ENCODE measurements around the gene PEX12.
"Not testable (repeated sequence)": the region's sequence is repeated elsewhere in the genome, so short reads cannot be mapped to it uniquely, and the experiment has no call there.

PEX12 gene

GRCh38 chr17:35578197-35578928, at the start of gene PEX12:
Gene PEX12 (minus strand): TSS chr17:35578571. CDS start chr17:35578021, 550 bp downstream.
- peak; percentile 90 for DNase-seq (ENCODE audit: low read depth, low spot score)

- DNase-seq (ENCODE audit: low read depth, low spot score) = no peak
These were observed 49.0 kb upstream of the PEX12 start for GRCh38 chr17:35627417-35627816.

- no peak for DNase-seq (ENCODE audit: low read depth, low spot score)
These were observed 43.4 kb upstream of the PEX12 start for GRCh38 chr17:35621768-35622167.

- DNase-seq (ENCODE audit: low read depth, low spot score) = no peak
These were observed 40.3 kb upstream of the PEX12 start for GRCh38 chr17:35618628-35619027.

- DNase-seq (ENCODE audit: low read depth, low spot score) = no peak
These were observed 39.1 kb upstream of the PEX12 start for GRCh38 chr17:35617505-35617904.

- DNase-seq (ENCODE audit: low read depth, low spot score) = no peak
These were observed 38.2 kb upstream of the PEX12 start for GRCh38 chr17:35616536-35616935.

GRCh38 chr17:35614810-35615209, 36.4 kb upstream of the PEX12 start:
- no peak for DNase-seq (ENCODE audit: low read depth, low spot score)

GRCh38 chr17:35612924-35613521, 34.7 kb upstream of the PEX12 start:
- DNase-seq (ENCODE audit: low read depth, low spot score) = peak; percentile 70

- not testable (repeated sequence) for DNase-seq (ENCODE audit: low read depth, low spot score)
These were observed 32.4 kb upstream of the PEX12 start for GRCh38 chr17:35610746-35611145.

- DNase-seq (ENCODE audit: low read depth, low spot score) = no peak
These were observed 31.5 kb upstream of the PEX12 start for GRCh38 chr17:35609831-35610230.

- DNase-seq (ENCODE audit: low read depth, low spot score) = no peak
These were observed 29.0 kb upstream of the PEX12 start for GRCh38 chr17:35607239-35607847.

- peak; percentile 60 for DNase-seq (ENCODE audit: low read depth, low spot score)
These were observed 27.3 kb upstream of the PEX12 start for GRCh38 chr17:35605678-35606077.

GRCh38 chr17:35603674-35604073, 25.3 kb upstream of the PEX12 start:
- DNase-seq (ENCODE audit: low read depth, low spot score) = peak; percentile 47

- no peak for DNase-seq (ENCODE audit: low read depth, low spot score)
These were observed 19.2 kb upstream of the PEX12 start for GRCh38 chr17:35597604-35598003.

- DNase-seq (ENCODE audit: low read depth, low spot score) = no peak
These were observed 18.3 kb upstream of the PEX12 start for GRCh38 chr17:35596530-35597233.

GRCh38 chr17:35596072-35596471, 17.7 kb upstream of the PEX12 start:
- DNase-seq (ENCODE audit: low read depth, low spot score) = no peak

GRCh38 chr17:35588196-35588920, 10.0 kb upstream of the PEX12 start:
- peak; percentile 71 for DNase-seq (ENCODE audit: low read depth, low spot score)

GRCh38 chr17:35587074-35587961, 8.9 kb upstream of the PEX12 start, which contains the start of gene AP2B1:
Gene AP2B1 (plus strand): TSS chr17:35587322. CDS start chr17:35594031, 6,709 bp downstream.
- peak; percentile 98 for DNase-seq (ENCODE audit: low read depth, low spot score)

GRCh38 chr17:35586569-35587073, 8.2 kb upstream of the PEX12 start:
- DNase-seq (ENCODE audit: low read depth, low spot score) = no peak

- no peak for DNase-seq (ENCODE audit: low read depth, low spot score)
These were observed 5.7 kb upstream of the PEX12 start for GRCh38 chr17:35584061-35584460.

Data from astrocyte of the hippocampus (primary cell).